MM.1S (cell line): Measurements from ENCODE around the gene S100A1.

Experiments used
- CTCF ChIP-seq: fragments of 300-600 bp; sonication (generic); IDR thresholded peaks from 2 replicates; pipeline ENCODE4 v1.5.1; 2016; ENCODE audit warnings: antibody characterized with exemption, low read length, mixed read lengths
- EZH2 ChIP-seq: fragments of 300-600 bp; sonication (generic); optimal IDR thresholded peaks from 2 replicates; pipeline ENCODE3; 2017; ENCODE audit warnings: low read depth, mild to moderate bottlenecking, antibody characterized with exemption, low read length, mixed read lengths
- EZH2phosphoT487 ChIP-seq: fragments of 300-600 bp; sonication (generic); IDR thresholded peaks from 2 replicates; pipeline ENCODE4 v1.6.1; 2018; ENCODE audit warnings: antibody characterized with exemption, low read length

DNA sequence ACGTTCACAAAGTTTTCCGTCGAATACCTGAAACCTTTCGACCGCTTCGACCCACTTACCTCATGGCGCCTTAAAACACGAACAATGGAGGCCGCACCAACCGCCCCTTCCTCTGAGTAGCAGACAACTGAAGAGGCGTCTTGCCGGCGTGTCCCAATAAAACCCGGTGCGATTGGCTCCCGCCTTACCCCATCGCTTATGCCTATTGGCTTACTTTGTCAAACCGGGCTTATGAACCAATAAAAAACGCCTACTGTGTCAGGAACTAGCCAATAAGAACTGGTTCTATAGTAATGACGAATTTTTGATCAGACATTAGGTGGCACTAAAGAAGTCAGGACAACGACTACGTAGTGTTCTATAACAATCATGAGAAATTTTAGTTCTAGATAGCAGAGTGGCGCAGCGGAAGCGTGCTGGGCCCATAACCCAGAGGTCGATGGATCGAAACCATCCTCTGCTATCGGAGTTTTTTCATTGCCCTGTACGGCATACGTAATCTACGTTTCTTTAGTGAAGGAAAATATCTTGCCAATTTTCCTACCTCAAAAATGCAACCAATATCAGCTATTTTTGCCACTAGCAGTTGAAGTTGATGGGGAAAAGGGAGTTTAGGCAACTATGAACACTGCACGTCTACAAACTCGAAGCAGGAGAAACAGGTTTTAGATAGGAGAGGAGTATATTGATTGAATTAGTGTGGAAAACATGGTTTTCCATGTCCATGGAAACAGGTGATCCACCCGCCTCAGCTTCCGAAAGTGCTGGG is 42.8 kb downstream of the S100A1 start, which contains the start of gene ILF2:
- TF ChIP-seq CTCF: peak; percentile 58
- TF ChIP-seq EZH2: no peak
- no peak for TF ChIP-seq EZH2phosphoT487
